Fibroblast of skin of left biceps (primary cell): ENCODE data around the gene FAM107B.
"Not testable (repeated sequence)": the region's sequence is repeated elsewhere in the genome, so short reads cannot be mapped to it uniquely, and the experiment has no call there.

ENCODE experiments used
- DNase-seq, 2 experiments: peaks; one replicate each; pipeline ENCODE4 v3.0.0-alpha.2; 2013; ENCODE audit warnings: low read depth in 2 of 2

The FAM107B gene

DNA sequence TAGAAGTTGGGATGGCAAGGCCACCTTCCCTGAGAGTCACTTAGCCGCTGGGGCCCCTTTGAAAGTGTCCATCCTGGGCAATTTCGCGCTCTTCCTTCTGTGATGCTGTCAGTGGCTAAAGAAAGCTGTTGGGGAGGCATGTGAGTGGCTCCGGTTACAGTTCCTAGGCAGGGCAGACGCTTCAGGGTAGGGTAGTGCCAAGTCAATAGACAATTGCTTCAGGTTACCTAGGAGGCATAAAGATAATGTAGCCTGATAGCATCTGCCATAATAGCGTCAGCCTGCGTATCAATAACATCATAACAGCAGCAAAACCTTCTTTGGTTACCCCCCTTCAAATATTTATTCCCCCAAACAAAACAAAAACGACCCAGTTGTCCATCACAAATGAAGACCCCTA is at the start of gene FAM107B:
Gene FAM107B (minus strand): TSS at position 101 of the 400 bp plus-strand sequence. CDS start 234 bp downstream, outside the sequence.
- no peak for DNase-seq

GRCh38 chr10:14823966-14824365 is 49.3 kb upstream of the FAM107B start:
- DNase-seq = no peak

GRCh38 chr10:14822879-14823755 is 48.4 kb upstream of the FAM107B start:
- no peak for DNase-seq

GRCh38 chr10:14821635-14822375 is 47.1 kb upstream of the FAM107B start:
- no peak for DNase-seq

- DNase-seq = no peak
Observed at GRCh38 chr10:14820775-14821154, 46.1 kb upstream of the FAM107B start.

DNA sequence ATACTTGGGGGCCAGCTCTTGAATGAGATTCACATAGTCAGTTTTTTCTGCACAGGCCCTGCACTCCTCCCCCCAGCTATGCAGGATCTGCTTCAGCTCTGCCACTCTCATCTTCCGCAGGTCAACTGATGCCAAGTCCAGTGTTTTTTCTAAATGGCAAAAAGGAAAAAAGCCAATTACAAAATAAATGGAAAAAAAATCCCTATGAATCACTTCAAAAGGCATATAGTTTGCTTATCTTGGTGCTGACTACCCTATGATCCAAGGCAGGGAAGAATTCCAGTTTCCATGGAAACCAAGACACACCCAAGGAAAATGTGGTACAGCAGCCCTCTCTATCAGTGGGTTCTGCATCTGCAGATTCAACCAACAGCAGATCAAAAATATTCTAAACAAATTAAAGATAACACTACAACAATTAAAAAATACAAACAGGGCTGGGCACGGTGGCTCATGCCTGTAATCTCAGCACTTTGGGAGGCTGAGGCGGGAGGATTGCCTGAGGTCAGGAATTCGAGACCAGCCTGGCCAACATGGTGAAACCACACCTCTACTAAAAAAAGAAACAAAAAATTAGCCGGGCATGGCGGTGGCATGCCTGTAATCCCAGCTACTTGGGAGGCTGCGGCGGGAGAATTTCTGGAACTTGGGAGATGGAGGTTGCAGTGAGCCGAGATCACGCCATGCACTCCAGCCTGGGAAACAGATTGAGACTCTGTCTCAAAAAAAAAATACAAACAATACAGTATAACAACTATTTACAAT is 45.5 kb upstream of the FAM107B start:
- no peak for DNase-seq

DNA sequence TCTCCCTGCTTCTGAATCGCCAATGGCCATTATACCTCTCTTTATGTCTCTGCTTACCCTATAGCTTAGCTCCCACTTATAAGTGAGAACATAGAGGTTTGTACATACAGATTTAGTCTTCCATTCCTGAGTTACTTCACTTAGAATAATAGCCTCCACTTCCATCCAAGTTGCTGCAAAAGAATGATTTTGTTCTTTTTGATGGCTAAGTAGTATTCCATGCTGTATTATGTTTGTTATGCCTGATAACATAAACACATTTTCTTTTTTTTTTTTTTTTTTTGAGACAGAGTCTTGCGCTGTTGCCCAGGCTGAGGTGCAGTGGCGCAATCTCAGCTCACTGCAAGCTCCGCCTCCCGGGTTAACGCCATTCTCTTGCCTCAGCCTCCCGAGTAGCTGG is 42.0 kb upstream of the FAM107B start:
- DNase-seq = not testable (repeated sequence)

GRCh38 chr10:14815681-14816080 is 41.0 kb upstream of the FAM107B start:
- DNase-seq = no peak

DNA sequence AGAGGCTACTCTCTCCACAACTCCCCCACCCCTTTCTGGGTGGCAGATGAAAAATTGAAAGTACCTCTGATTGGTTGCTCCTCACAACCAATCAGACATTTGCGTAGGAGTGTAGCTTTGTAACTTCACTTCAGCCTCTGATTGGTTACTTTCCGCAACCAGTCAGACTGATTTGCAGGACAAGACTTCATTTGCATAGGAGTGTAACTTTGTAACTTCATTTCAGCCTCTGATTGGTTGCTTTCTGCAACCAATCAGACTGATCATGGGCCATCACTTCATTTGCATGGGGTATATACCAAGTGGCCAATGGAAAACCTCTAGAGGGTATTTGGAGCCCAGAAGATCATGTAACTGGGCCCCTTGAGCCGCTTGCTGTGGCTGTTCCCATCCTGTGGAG is 37.6 kb upstream of the FAM107B start:
- no peak for DNase-seq

DNA sequence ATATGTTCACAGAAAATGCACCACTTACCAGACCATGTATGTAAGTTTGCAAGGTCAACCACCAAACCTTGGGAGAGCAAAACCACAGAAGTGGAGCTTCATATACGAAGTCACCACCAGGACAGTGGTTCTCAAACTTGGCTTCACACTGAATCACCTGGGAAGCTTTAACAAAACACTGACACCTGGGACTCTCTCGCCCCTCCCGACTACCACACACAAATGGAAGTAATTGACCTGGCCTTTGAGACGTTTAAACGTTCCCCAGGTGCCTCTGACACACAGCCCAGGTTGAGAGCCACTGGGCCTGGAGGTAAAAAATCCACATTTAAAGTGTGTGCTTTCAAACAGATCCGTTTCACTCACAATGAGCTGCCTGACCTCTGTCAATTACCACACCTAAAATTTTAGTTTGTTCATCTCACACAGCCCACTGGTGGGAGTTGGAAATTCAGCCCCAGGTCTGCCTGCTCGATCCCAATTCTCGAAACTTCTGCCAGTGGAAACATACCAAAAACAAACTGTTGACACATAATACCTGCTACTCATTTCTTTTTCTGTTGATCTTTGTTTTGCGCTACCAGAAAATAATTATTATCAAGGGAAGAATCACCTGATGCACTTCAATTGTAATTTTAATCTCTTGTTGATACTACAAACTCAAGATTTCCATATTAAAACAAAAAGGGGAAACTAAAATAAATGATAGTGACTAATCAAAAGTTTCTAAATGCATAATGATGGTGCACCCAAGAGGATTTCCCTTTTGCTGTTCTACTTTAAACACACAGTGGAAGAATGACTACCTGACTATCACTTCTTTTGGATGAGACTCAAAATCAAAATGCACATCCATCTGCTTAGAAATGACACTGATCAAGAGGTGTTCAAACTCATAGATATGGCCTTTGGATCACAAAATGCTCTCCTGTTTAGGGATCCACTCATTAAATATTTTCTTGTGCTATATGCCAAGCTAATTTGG is 36.6 kb upstream of the FAM107B start:
- no peak for DNase-seq

DNA sequence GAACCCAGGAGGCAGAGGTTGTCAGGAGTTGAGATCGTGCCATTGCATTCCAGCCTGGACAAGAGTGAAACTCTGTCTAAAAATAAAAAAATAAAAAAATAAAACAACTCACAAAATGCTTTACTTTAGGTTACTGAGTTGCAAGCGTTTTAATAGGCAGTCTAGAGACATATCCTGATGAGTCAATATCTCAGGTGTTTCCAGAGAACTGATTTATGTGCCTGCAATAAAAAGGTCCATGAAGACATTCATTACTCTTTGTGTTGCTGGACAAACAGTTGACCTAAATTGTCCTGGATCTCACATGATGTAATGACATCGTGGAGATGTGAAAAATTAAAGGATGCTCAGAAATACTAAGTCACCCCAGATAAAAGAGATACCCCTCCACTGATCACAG is 31.6 kb upstream of the FAM107B start:
- no peak for DNase-seq

- DNase-seq = no peak
Observed at GRCh38 chr10:14803827-14804226, 29.1 kb upstream of the FAM107B start.

GRCh38 chr10:14801723-14802122 is 27.0 kb upstream of the FAM107B start:
- DNase-seq = no peak

DNA sequence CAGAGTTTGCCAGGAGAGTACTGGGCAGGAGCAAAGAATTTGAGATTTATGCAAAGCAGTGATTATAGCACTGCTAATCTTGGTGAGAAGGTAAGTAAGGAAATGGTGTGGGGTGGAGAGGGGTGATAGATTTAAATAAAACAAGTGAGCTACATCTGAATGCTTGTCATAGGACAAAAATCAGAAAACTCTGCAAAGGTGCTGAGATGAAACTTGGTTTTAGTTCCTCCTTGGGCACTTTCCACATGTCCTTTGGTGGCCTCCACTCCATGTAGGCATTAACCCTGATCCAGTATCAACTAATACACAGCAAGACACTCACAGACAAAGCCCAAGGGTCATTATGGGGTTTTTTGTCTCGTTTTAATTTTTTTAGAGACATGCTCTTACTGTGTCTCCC is 25.7 kb upstream of the FAM107B start:
- no peak for DNase-seq

GRCh38 chr10:14798636-14799035 is 23.9 kb upstream of the FAM107B start:
- no peak for DNase-seq

DNA sequence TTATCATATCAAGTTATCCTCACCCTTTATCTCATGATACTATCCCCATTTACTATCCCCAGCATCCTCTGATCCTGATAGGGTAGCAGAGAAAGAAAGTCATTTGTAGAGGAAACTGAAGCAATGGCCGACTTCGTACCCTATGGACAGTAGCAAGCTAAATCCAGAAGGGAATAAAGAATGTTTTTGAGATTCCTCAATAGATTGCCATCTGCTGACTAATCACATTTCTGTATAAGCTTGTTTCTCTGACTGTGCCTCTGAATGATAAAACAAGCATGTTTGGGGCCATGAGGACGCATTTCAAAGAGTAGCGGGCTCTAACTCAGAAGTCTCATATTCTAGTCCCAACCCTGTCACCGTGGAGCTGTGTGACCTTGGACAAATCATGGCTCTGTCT is 13.2 kb upstream of the FAM107B start:
- no peak for DNase-seq

GRCh38 chr10:14784459-14785055 is 9.9 kb upstream of the FAM107B start:
- no peak for DNase-seq

- no peak for DNase-seq
Observed at GRCh38 chr10:14782691-14783363, 8.1 kb upstream of the FAM107B start.

DNA sequence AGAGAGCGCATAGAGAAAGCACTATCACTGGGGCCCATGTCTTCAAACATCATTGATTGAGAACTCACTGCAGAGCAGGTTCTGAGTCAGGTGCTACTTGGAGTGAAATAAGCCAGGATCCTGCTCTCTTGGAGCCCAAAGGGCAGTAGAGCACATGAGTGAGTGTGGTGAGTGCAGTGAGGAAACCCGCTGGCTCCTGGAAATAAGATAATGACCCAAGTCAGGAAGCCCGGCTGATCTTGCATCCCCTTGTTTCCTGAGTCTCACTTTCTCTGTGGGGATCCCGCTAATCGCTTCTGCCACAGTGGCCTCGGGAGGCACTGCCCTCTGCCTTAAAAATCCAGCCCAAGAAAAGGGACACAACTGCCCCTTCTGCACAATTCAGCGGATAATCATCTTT is 7.1 kb upstream of the FAM107B start:
- DNase-seq = no peak

GRCh38 chr10:14779001-14779651 is 4.4 kb upstream of the FAM107B start:
- no peak for DNase-seq
